ENCODE measurements around the gene IMP4.
"Not testable (repeated sequence)": the region's sequence is repeated elsewhere in the genome, so short reads cannot be mapped to it uniquely, and the experiment has no call there.

IMP4 gene, protein sequence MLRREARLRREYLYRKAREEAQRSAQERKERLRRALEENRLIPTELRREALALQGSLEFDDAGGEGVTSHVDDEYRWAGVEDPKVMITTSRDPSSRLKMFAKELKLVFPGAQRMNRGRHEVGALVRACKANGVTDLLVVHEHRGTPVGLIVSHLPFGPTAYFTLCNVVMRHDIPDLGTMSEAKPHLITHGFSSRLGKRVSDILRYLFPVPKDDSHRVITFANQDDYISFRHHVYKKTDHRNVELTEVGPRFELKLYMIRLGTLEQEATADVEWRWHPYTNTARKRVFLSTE

DNA sequence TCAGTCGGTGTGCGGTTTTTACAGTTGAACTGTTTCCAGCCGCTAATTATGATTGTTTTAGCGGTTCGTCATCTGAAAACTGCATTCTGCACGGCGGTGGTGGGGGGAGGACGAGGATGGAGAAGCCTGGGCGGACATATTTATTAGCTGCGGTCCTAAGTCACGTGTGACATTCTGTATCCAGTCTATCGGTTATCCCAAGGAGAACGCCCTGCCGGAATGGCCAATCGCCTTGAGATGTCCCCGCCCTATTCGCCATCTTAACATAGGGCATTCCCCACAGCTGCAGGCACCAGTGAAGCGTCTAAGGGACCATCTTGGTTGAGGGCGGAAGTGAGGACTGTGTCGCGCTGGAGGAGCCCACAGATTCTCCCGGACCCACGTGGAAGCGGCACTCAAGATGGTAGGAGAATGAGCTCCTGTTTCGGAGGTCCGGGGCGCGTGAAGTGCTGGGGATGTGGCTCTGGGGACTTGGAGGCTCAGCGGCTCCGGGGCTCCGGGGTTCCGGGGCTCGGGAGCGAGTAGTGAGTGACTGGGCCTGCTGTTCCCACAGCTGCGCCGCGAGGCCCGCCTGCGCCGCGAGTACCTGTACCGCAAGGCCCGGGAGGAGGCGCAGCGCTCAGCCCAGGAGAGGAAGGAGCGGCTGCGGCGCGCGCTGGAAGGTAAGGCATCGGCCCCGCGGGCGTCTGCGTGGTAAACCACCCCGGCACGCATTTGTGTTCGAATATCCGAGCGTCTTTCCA, at the start of gene IMP4:
Gene IMP4 (plus strand): TSS at position 365 of the 743 bp plus-strand sequence. CDS start 36 bp downstream, at position 401.
- peak; percentile 97 for DNase-seq (ENCODE audit: low read depth, low spot score)

DNA sequence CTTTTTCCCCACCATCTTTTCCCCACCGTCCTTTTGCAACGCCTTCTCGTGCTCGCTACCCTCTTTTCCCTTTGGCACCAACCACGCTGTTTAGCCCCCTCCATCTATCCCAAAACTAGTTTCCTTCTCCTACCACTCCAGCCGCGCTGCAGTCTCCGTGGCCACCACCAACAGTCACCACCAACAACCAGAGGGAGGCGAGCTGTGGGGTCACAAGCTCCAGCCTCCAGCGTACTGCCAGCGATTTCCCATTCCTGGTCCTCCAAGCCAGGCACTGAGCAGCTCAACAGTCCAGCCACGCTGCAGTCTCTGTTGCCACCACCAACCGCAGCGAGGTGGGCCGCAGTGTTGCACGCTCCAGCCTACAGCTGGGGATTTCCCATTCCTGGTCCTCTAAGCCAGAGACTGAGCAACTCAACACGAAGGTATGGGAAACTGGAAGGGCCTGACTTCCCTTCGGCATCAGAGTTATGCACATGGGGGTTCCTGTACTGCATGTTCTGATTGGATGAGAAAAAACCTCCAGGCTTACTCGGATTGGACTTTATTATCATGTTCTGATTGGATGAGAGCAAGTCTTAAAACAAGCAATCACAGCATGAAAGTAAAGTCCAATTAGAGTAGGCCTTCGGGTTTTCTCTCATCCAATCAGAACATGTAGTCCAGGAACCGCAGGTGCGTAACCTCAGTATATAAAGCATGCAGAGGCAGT, 42.3 kb upstream of the IMP4 start:
- DNase-seq (ENCODE audit: low read depth, low spot score), result no peak

DNA sequence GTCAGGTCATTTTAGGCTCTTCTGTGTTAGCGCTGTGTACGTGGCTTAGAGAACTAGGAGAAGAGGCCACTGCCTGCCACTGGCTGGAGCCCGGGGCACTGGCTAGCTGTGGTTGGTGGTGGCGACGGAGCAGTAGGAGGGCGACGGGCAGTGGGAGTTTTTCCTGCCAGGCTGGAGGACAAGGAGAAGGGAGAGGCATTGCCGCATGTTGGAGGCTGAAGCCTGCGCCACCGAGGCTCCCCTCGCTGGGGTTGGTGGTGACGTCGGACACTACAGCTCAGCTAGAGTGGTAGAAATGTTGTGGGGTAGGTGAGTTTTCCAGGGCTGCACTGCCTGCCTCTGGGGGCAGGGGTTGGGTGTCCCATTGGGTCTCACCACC, 41.7 kb upstream of the IMP4 start:
- no peak for DNase-seq (ENCODE audit: low read depth, low spot score)

DNA sequence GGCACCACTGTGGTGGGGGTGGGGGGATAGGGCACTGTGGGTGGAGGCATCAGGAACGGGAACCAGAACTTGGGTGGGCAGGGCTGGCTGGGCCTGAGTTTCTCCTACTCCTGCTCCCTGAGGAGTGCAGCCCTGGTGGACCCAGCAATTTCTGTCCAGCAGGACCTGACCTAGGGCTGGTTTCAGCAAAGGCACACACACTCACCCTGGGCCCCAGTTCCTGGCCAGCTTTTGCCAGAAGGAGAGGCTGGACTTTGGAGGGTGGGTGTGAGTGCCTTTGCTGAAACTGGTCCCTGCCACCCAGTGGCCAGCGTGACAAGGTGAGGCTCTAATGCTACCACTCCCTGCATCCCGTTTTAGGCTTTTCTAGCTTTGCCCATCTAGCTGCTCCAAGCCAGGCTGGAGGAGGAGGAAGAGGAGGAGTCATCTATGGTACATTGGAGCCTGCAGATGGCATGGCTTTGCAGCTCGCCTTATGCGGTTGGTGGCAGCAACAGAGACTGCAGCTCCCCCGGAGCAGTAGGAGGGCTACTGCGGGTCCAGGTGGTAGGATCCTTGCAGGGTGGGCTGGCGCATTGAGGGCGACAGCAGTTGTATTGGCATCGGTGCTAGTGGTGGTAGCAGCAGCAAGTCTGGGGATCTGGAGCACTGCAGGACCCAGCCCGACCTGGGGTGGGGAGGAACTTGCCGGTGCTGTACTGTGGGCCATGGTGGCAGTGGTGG, 40.4 kb upstream of the IMP4 start:
- DNase-seq (ENCODE audit: low read depth, low spot score), result no peak

DNA sequence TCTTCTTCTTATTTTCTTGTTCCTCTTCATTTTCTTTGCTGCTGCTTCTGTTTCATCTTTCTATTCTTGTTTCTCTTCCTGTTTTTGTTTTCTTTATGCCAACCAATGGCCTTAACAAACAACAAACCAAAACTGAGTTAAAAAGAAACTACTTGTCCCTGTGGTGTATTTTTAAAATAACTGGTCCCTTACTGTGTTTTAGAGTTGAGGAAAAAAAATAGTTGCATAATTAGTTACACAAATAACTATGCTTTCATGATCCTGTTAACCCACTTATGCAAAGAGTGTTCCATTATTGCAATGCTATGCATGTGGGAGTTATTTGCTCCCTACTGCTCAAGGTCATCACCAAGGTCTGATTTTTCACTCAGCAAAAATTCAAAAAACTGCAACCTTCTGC, 39.5 kb upstream of the IMP4 start:
- no peak for DNase-seq (ENCODE audit: low read depth, low spot score)

DNA sequence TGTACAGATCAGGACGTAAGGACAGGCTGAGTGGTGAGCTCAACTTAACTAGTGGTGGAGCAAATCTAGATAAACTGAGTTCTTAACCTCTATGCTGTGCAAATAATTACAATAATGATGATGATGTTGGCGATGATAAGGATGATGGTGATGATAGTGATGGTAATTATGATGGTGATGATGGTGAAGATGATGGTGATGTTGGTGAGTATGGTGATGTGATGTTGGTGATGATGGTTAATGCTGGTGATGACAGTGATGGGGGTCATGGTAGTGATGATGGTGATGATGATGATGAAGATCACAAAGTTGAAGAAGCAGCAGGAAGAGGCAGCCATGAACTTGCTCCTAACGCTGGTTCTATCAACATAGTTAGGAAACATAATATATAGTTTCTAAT, 38.0 kb upstream of the IMP4 start:
- no peak for DNase-seq (ENCODE audit: low read depth, low spot score)

DNA sequence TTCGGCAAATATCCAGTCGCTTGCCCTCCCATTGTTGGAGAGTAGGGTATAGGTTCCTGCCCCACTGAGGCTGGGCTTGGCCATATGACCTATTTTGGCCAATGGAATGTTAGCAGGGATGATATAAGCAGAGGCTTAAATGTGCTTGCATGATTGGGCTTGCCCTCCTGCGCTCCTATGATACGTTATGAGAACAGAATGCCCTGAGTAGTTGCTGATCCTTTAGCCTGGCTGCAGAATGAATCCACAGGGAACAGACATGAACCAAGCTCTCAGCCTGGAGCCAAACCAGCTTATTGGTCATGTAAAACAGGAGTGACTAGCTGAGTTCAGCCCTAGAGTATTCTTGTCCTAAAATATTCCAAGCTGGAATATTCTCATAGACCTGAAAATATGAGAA, 34.8 kb upstream of the IMP4 start:
- DNase-seq (ENCODE audit: low read depth, low spot score), result no peak

DNA sequence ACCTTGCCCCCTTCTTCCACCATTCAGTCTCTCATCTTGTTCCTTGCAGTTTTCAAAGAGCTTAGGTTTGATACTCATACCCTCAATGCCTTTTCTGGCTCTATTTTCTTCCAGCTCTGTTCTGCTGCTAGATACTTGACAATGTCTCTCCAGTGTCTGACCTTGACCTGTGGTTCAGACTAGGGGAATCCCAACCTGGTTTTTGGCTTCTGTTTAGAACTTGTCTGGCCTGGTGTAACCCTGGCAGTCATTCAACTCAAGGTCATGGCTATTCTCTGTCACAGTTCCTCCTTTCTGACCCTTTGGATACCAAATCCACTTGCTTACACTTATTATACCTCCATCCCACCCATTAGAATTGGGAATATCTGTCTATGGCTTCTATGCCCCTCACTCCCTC, 31.8 kb upstream of the IMP4 start:
- DNase-seq (ENCODE audit: low read depth, low spot score), result no peak

DNA sequence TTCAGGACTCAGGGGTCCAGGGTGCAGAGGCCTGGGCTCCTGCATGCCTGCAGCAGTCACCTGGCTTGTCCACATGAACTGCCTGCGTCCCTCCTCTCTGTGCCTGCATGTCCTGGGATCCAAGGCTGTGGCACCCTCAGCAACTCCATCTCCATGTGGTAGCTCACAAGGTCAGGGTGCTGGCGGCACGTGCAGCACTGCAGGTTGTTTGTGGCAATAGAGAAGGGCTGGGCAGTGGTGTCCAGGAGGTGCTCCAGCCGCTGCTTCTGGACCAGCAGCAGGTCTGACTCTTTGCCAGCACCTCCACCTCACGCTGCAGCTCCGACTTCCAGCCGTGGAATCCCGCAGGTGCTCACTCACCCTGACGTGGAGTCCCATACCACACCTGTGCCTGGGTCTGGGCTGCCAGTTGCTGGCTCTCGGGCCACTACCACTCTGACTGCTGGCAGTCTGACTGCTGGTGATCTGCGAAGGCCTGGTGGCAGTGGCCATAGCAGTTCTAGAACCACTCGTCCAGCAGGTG, 28.8 kb upstream of the IMP4 start:
- no peak for DNase-seq (ENCODE audit: low read depth, low spot score)

DNA sequence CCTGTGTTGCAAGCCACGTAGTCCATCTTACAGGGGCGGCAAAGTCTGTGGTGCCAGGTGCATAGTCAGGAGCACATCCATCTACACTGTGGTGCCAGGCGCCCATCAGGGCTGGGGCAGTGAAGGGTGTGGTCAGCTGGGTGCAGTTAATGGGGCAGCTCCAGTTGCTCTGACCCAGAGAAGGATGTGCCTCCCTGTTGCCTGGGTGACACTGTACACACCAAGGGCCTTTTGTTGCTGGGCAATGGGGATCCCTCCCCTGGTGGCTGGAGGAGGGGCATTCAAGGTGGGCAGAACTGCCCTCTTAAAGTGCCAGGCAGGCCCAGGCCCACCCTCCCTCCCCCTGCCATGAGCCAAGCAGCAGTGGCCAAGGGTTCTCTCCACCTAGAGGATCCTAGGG, 28.3 kb upstream of the IMP4 start:
- no peak for DNase-seq (ENCODE audit: low read depth, low spot score)

DNA sequence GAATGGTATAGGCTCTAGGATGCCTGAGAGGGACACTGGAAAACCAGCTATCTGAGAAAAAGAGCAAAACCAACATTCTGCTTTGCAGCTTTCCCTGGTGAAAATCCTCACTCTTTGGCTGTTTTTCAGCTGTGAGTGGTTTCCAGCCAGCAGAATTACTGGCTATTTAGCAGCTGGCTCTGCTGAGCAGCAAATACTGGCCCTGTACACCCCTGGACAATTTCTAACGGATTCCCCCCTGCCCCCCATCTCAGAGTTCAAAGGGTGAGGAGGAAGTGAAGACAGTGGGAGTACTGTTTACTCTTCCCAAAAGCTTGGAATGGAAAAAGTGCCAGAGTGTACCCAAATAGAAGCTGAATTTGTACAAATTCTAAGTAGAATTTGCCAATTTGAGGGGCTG, 26.1 kb upstream of the IMP4 start:
- DNase-seq (ENCODE audit: low read depth, low spot score), result no peak

DNA sequence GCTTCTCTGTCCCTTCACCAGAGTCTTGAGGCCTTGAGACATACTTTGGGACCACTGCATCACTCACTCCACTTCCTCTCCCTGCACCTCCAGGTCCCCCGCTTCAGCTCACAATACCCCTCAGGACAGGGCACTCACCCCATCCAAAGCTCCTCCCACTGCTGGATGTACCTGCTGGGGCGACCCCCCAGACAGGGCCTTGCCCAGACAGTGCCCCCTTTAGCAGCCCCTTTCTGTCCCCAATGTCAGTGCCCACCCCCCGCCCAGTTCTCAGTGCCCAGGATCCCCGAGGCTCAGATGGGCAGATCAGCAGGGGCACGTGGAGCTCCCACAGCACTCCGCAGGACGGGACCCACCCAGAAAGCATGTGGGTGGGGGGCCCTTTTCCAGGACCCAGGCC, 23.8 kb upstream of the IMP4 start:
- no peak for DNase-seq (ENCODE audit: low read depth, low spot score)

DNA sequence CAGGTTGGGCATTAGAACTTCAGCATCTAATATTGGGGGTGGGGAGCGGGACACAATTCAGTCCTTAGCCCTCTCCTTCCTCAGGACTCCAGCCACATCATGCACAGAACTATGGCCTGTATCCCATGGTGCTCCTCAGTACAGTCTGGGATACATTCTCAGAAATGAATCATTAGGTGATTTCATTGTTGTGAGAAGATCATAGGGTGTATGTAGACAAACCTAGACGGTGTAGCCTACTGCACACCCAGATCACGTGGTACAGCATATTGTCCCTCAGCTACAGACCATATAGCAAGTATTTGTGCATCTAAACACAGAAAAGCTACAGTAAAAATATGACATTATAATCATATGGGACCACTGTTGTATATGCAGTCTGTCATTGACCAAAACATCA, 23.2 kb upstream of the IMP4 start:
- no peak for DNase-seq (ENCODE audit: low read depth, low spot score)

DNA sequence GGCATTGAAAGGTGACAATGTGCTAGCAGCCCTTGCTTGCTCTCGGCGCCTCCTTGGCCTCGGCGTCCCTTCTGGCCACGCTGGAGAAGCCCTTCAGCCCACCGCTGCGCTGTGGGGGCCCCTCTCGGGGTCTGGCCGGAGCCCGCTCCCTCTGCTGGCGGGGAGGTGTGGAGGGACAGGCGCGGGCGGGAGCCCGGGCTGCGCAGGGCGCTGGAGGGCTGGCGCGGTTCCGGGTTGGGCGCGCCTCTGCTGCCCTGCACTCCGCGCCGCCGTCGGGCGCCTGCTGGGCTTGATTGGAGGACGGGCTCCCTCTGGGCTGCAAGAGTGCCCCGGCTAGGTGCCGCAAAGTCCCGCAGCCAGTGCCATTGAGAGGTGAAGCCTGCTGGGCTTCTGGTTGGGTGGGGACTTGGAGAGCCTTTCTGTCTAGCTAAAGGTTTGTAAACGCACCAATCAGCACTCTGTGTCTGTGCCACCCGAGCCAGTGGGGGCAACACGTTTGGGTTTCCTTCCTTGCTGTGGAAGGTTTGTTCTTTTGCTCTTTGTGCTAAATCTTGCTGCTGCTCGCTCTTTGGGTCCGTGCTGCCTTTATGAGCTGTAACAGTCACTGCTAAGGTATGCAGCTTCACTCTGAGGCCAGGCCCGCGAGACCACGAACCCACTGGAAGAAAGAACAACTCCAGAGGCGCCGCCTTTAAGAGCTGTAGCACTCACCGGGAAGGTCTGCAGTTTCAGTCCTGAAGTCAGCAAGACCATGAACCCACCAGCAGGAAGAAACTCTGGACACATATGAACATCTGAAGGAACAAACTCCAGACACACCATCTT, 14.8 kb upstream of the IMP4 start:
- no peak for DNase-seq (ENCODE audit: low read depth, low spot score)

DNA sequence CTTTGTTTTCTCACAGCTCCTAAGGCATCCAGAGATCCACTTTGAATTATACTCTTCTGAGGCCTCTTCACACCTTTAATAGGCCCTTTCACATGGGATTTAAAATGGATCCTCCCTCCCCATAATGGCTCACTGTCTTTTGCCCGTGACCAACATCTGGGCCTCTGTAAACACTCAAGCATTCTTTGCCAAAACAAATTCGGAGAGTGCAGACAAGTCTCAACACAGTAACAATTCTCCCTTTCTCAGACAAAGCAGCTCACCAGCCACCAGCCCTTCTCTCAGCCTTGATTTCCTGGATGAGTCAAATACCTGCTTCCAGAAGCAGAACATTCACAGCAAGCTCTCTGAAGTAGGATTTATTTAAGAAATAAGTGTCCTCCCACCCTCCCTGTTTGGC, 14.0 kb upstream of the IMP4 start:
- DNase-seq (ENCODE audit: low read depth, low spot score), result no peak

DNA sequence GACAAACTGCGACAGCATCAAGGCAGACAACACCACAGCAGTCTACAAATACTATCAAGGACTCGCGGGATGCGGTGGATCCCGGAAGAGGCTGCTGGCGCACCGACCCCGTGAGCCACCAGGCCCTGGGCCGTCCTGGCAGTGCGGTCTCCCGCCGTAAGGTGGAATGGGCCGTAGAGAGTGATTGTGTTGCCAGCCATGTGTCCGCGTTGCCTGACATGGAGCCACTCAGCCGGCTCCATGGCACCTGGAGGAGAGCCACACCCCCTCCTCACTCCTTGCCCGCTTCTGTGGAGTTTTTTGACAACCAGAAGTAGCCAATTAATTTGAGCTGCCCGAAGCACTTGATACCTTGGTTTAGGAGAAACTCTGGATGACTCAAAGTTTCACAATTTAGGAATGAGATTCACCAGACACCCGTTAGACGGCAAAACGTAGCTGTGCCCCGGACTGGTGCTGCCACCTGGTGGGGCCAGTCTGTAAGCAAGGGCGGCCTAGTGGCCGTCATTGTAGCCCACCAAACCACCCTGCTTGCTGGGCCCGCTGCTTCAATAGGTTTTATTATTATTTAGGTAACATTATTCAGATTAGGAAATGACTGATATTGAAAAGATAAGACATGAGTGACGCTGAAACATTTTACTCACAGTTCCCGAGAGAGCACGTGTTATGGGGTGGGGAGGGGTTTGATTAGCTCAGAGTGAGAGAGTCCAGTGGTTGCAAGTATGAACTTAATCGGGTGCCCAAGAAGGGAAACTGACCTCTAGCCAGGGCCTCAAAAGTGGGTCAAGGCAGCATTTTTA, 10.2 kb upstream of the IMP4 start:
- DNase-seq (ENCODE audit: low read depth, low spot score), result peak; percentile 22

DNA sequence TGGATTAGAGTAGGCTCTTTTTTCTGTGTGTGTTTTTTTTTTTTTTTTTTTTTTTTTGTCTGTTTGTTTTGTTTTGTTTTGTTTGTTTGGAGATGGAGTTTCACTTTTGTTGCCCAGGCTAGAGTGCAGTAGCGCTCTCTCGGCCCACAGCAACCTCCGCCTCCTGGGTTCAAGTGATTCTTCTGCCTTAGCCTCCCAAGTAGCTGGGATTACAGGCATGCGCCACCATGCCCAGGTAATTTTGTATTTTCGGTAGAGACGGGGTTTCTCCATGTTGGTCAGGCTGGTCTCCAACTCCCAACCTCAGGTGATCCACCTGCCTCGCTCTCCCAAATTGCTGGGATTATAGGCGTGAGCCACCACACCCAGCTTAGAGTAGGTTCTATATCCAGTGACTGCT, 9.4 kb upstream of the IMP4 start:
- not testable (repeated sequence) for DNase-seq (ENCODE audit: low read depth, low spot score)

DNA sequence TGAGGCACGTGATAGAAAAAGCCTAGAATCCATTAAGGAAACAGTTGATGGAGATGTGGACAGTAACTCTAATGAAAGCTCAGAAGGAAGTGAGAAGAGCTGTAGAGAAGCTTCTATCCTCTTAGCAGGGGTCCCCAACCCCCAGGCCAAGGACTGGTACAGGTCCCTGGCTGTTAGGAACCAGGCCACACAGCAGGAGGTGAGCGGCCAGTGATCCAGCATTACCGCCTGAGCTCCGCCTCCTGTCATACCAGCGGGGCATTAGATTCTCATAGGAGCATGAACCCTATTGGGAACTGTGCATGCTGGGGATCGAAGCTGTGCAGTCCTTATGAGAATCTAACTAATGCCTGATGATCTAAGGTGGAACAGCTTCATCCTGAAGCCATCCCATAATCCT, 8.7 kb upstream of the IMP4 start:
- DNase-seq (ENCODE audit: low read depth, low spot score), result no peak

DNA sequence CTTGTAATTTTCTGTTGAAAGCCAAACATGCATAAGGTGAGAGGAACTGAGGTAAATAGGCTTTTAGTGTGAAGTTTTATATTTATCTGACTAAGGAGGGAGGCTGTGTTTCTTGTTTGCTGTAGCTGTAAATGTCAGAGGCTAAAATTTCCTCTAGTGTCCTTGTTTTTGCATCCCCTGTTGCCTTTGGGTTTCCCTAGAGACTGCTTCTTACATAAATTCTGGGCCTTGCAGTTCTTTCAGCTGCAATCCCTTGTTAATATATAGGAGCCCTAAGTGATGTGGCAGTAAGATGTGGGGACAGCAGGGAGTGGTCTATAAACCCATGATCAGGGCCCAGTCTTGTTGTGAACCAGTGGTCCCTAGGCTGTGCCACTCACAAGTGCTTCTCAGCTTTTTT, 7.5 kb upstream of the IMP4 start:
- DNase-seq (ENCODE audit: low read depth, low spot score), result no peak

Measured in brain pericyte (primary cell).